NCI-H1436 treated with DMSO at 0.1 percent for 48 hours (cell line): ENCODE results near the gene NTSR1.

ENCODE experiments used
- DNase-seq: peaks from one replicate; lab custom pipeline; 2025; lab: John Stamatoyannopoulos, UW

Gene NTSR1

DNA sequence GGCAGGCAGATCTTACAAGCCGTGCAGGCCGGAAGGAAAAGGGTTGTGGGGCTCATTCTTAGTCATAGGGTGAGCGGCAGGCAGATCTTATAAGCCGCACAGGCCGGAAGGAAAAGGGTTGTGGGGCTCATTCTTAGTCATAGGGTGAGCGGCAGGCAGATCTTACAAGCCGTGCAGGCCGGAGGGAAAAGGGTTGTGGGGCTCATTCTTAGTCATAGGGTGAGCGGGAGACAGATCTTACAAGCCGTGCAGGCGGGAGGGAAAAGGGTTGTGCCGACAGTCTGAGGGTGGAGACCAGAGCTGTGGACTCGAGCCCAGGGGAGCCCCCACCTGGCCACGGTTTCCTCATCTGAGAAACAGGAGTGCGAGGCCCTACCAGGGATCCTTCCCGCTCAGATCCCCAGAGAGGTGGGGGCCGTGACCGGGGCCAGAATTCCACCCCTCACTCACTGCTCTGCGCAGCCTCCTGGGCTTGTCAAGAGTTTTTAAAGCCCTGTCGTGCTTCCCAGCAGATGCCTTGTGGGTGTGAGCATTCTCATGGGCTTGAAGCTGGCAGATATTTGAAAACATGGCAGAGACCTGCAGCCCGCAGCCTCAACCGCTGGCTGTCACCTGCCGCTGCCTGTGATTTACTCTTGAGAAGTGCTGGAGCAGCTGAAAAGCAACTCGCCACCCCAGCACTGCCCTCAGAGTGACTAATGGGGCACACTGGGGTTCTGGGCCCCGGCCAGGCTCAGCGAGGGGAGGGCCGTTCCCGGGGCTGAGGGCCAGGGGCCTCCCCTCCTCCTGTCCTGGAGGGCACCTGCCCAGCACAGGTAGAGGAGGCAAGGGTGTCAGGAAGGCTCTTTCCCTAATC lies 31.9 kb downstream of the NTSR1 start:
- no peak for DNase-seq

DNA sequence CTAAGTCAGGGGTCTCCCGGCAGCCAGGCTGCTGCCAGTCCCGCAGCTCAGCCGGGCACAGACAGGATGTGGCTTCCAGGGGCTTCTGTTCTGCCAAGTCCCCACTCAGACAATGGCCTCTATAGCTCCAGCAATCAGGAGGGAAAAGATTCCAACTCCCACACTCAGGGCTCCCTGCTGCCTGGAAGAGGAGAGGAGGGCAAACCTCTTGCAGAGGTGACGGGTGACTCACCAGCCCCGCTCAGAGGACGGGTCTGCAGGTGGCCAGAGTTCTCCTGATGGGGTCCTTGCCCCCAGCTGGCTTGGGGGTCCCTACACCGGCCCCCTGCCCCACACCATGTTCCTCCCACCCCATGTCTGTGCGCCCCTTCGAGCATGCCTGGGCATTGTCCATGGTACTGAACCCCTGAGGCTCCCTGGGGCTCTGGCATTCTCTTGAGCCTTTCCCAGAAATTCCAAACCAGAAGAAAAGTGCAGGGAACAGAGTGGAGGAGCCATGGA lies 32.6 kb downstream of the NTSR1 start:
- DNase-seq = no peak

DNA sequence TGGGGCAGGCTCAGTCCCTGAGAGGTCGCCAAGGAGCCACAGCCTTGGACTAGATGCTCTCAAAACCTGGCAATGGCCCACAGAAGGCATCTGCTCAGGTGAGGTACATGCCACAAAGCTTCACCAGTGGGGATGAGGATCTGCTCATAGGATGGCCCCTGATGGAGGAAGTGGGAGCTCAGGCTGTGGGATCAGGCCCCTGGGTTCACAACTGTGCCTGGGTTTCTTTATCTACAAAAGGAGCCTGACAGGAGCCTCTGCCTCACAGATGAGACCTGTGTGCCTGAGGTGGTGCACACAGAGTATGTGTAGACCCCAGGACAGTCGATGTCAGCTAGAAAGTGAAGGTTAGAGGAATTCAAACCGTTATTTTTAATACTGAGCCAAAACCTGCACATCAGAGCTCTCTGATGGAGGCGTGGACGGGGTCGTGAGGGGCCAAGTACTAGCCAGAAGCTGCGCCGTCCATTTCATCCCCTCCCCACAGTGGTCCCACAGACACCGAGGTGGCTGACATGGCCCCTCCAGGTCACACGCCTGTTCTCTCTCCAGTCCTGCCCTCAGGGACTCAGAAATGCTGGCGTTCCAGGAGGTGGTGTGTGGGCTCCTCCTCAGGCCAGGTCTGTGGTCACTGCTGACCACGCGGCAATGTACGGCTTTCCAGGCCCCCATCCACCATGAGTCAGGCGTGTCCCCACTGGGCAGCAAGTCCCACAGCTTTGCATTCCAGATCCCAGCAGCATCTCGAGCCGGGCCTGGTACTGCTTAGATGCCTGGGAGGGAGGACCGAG lies 33.3 kb downstream of the NTSR1 start:
- no peak for DNase-seq

DNA sequence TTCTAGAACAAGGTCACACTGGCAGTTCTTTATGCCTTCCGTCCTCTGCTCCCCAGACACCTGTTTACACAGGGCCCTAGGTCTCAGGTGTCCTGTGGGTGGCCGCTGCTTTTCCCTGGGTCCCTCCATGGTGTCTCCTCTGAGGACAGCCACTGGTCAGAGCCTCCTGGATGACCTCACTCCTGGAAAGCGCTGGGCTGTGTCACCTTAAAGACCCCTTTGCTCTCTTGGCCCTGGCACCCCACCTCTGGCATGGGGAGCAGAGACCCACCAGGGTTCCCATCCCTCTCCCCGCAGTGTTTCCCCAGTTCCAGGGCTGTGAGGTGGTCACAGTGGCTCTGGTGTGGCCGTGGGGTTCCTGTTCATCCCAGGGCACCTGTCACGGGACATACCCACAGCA lies 33.9 kb downstream of the NTSR1 start:
- DNase-seq = no peak

DNA sequence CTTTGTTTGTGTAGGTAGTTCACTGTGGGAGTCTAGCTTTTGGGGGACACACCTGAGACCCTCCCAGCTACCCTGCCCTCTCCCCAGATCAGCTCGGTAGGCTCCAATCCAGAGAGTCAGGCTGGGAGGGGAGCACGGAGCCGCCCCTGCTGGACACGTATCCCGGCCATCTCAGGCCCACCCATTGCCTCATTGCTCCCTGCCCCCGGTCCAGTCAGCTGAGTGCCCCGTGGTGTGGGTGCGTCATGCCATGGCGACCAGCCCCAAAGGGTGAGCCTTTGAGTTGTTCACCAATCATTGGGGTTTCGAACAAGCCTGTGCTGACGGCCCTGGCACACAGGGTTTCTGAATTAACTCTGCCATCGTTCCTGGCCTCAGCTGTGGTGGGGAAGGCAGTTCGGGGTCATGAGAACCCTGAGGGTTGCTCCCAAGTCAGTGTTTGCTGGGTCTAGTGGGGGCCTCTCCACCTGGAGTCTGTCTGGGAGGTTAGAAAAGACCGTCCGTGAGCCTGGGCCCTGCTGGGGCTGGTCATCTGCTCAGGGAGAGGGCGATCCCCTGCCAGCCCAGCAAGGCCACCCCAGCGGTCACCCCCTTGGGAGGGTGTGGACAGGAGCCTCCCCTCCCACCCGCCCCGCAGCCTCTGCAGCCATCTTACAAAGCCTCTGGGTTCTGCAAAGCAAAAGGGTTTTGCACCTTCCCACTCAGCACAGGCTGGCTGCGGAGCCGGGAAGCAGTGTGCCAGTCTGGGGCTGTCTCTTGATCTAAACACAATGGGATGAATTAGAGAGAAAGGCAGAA lies 34.5 kb downstream of the NTSR1 start:
- no peak for DNase-seq

DNA sequence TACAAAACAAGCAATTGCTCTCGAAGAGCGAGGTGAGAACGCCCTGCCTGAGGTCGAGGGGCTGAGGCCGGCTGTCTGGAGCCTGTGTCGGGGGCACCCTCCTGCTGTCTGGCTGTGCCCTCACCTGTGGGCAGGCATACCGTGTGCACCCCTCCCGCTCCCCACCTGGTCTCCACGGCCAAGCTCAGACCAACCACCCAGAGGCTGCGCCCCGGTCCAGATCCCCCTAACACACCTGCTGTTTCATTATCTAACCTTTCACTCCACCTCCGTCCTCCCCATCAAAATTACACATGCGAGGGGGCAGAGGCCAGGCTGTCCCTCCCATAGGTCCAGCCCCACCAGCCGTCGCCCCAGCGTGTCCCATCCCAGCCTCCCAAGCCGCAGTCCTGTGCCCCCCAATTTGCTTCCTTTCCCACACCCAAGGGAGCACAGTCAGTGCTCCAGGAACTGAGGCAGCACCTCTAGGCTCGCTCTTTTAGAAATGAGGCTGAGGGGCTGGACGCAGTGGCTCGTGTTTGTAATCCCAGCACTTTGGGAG lies 35.2 kb downstream of the NTSR1 start:
- no peak for DNase-seq

DNA sequence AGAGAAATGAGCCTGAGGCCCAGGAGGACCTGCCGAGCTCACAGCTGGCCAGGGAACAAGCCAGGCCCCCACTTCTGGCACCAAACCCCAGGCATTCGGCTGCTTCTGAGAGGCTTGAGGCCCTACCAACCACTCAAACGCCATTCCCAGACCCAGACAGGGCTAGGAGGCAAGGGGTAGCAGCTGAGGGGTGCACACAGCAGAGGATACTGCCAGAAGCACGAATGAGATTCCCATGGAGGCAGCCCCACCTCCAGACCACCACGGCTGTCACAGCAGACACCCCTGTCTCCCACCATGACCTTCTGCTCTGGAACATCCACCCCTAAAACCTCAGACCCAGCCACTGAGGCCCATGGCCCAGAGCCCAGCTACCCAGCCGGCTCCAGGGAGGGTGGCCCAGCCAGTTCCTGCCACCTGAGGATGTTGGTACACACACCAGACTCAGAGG lies 36.1 kb downstream of the NTSR1 start:
- no peak for DNase-seq

DNA sequence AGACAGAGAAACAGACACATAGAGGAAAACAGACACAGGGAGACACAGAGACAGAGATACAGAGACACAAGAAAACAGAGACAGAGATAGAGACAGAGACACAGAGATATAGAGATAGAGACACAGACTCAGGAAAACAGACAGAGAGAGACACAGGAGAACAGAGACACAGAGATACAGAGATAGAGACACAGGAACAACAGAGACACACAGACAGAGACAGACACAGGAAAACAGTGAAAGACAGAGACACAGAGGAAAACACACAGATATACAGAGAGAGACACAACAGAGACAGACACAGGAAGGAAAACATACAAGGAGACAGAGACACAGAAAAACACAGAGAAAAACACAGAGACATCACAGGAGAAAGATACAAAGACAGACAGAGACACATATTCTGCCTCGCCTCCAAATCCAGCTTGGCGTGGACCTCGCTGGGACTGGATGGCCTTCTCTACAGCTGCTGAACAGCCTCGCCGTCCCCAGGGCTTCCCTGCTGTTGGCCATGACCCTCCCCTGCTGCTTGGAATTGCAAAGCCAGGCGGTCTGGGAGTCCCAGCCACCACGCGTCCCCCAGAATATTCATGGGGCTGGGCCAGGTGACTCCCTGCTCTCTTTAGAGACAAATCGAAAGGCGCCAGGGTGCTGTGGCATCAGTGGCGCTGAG lies 36.8 kb downstream of the NTSR1 start:
- DNase-seq = no peak

DNA sequence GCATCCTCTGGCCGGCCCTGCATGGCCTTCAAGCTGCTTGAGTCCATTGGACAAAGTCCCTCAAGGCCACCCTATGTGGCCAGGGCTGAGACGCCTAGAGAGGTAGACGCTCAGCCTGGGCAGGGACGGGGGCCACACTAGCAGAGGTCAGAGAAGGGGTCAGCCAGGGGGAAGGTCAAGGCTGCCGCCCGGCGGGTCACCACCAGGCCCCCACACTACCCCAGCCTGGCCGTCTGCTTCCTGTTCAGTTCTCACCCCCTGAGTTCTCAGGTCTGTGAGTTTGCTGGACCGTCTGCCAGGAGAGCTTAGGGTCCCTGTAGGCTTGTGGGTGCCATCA lies 37.3 kb downstream of the NTSR1 start:
- DNase-seq = no peak

DNA sequence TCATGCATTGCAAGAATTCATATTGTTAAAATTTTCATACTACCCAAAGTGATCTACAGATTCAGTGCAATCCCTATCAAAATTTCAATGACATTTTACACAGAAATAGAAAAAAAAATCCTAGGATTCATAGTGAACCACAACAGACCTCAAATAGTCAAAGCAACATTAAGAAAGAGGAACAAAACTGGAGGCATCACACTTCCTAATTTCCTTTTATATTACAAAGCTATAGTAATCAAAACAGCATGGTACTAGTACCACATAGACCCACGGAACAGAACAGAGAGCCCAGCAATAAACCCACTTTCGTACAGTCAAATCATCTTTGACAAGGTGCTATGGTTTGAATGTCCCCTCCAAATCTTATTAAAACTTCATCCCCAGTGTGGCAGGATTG lies 39.7 kb downstream of the NTSR1 start:
- DNase-seq = no peak

DNA sequence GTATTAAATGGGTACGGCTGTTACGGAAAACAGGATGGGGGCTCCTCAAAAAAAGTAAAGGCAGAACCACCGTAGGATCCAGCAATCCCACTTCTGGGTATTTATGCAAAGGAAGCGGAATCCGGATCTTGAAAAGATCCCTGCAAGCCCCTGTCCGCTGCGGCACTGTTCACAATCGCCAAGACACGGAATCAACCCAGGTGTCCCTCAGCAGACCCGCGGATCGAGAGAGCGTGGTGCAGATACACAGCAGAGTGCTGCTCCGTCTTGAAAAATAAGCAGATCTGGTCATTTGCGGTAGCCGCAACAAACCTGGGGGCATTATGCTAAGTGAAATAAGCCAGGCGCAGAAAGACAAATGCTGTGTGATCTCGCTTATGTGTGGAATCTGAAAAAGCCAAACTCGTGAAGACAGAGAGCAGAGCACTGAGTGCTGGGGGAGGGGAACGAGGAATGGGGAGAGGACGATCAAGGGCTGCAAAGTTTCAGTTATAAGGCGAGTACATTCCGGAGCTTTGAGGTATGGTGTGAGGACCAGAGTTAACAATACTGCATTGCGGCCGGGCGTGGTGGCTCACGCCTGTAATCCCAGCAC lies 41.3 kb downstream of the NTSR1 start:
- no peak for DNase-seq

DNA sequence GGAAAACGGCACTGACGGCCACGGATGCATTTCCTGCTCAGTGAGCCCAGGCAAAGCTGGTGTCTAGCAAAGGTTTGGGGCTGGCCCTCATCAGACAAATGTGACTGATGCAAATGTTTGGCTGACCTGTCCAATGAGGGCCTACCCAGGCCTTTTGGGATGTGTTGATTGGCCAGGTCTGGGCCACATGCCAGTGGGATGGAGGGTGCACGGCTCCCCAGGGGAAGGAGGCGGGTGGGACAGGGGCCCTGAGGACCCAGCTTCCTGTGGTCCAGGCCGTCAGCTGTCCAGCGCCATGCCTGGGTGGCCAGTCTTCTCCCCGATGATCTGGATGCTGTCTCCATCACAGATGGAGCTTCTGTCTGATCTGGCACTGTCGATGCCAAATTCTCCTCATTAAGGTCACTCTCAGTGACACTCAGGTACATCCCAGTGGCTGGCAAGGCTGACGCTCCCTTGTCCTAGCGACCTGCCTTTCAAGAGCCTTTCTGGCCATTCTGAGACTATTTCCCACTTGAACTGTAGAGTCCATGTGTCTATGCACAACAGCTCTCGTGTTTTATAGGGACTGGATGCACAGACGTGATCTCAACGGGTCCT lies 43.0 kb downstream of the NTSR1 start:
- no peak for DNase-seq

DNA sequence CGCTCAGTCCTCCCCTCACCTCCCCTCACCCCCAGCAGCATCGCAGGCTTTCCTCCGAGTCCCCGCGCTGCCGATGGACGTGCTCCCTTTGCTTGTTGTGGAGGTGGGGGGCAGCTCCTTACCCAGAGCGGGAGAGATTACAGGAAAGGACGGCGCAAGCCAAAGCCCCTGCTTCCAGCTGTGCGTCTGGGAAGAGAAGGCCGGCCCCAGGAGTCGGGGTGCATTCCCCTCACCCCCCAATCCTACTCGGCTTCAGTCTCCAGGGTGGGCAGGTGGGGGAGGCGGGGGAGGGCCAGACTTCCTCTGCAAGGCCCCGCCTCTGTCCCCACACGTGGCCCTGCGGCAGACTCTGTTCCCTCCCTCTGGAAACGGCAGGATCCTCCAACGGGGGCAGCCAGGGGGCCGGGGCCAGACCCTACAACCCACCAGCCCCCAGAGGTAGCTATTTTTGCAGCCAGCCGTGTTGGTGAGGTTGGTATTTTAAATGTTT lies 43.6 kb downstream of the NTSR1 start:
- DNase-seq = no peak

DNA sequence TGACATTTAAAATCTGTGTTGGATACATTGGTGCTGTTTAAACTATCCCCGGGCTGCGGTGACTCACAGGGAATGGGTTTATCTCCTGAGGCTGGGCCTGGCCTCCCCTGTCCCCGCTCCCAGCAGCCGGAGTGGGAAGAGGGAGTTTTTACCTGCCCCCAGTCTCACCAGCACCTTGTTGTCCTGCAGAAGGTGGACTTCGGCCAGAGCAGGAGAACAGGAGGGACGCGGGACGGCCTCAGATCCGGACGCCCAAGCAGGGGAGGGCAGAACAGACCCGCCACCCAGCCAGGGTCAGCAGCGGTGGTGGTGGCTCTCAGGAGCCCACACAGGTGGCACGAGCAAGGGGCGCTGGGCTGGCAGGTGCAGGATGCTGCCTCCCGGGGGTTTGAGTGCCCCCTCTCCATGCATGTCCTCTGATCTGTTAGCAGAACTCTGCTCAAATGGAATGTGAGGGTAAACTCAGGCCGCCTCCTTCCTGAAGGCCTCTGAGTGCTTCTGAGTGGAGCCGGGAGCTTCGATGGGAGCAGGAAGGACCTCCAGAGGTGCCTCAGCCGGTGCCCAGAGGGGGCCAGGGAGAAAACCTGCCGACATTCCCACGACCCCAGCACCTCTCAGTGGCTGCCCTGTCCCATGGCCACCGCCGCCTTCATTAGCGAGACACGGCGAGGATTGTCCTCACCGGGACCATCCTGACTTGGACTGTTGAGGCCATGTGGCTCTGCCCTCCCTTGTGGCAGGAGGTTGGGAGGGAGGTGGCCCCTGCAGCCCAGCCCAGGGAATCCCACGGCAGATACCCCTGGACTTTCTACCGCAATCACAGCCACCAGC lies 44.2 kb downstream of the NTSR1 start:
- no peak for DNase-seq

DNA sequence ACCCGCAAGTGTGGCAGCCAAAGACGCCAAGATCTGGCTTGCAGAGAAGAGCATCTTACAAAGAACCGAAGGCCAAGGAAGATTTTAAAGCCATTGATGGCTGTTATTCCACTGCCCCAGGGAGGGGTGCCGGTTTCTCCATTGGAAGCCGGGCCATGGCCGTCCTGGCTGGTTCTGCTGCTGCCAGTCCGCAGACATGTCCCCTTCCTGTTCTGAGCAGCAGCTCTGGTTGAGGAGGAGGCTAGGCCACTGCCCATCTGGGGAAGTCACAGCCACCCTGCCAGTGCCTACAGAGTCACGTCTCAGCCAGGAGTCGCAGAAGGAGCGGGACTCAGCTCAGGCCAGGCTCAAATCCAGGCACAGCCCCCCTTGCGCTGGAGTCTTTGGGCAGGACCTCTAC lies 45.0 kb downstream of the NTSR1 start:
- no peak for DNase-seq

DNA sequence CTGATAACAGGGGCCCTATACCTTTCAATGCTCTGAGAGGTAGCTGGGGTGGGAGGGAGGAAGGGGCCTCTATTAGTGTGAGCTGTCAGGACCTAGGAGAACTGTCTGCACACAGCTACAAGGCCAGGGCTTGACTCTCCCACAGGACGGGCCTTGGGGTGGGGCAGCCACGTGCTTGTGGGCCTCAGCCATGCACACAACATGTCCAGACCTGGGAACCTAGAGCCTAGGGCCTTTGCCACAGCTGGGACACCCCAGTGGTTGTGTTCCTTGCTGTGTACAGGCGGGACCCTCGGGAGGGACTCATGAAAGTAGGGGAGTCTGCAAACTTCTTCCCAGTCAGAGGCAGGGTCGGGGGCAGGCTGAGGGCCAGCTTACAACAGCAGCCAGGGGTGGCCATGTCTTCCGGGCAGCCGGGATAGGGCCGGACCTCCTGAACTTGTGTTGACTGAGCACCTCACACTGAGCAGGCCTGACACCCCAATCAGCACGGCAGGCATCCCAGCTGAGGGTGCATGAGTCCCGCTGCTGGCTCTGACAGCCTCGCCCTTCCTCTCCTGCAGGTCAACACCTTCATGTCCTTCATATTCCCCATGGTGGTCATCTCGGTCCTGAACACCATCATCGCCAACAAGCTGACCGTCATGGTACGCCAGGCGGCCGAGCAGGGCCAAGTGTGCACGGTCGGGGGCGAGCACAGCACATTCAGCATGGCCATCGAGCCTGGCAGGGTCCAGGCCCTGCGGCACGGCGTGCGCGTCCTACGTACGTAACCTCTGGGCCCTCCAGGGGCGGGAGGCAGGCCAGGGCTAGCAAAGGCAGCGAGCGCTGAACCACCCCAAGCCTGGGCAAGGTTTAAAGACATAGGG lies 45.7 kb downstream of the NTSR1 start:
- DNase-seq = no peak

DNA sequence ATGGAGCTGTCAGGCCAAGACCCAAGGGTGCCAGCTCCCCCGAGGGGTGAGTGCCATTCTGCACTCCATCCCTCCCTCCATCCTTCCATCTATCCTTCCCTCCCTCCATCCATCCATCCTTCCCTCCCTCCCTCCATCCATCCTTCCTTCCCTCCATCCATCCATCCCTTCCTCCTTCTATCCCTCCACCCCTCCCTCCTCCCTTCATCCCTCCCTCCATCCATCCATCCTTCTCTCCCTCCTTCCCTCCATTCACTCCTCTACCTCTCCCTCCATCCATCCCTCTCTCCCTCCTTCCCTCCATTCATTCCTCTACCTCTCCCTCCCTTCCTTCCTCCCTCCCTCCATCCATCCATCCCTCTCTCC lies 46.3 kb downstream of the NTSR1 start:
- no peak for DNase-seq

DNA sequence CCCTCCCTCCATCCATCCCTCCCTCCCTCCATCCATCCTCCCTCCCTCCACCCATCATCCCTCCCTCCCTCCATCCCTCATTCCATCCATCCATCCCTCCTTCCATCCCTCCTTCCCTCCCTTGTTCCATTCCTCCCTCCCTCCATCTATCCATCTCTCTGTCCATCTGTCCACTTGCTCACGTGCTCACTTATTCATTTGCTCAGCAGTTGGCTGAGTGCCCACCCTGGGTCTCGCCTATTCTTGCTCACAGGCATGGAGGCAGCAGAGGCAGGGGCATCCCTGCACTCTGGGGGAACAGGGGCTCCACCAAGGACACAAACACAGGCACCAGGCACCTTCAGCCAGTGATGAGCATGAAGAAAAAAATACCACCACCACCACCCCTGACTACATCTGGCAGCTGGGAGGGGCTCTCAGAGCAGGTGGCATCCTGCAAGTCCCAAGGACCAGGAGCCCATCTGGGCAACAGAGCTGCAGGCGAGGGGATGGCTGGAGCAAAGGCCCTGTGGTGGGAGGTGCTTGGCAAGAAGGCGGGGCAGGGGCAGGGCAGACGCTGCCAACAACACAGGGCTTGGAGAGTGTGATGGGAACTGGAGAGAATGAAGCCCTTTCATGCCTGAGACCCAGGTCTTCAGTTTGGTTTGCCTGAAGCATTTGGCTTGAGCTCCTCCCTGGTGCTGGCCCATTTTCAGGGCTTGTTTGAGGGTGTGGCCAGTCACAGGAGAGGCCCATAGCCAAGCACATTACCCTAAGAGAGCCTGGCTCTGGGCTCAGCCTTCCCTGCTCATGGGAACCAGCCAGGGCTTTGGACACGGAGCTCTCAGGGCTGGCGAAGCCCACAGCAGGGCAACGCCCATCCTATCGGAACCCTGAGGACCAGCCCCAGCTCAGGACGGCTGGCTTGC lies 47.4 kb downstream of the NTSR1 start:
- no peak for DNase-seq
